GM18502 (cell line): ENCODE data around the gene MBD6.

Source experiments
- ATAC-seq: cut with Tn5 transposase; IDR thresholded peaks from one replicate; pipeline ENCODE4 v1.9.1; 2021; ENCODE audit warnings: mild to moderate bottlenecking; ENCODE audit not compliant: unreplicated experiment, poor library complexity

MBD6 gene

GRCh38 chr12:57522011-57522886, at the start of gene MBD6:
MBD6 (plus strand) TSS chr12:57522824; CDS start chr12:57524304, 1,480 bp downstream.
- ATAC-seq, result peak; percentile 39

GRCh38 chr12:57473392-57473791, 49.2 kb upstream of the MBD6 start:
- no peak for ATAC-seq

- ATAC-seq, result no peak
These were observed 48.7 kb upstream of the MBD6 start for GRCh38 chr12:57473886-57474285.

DNA sequence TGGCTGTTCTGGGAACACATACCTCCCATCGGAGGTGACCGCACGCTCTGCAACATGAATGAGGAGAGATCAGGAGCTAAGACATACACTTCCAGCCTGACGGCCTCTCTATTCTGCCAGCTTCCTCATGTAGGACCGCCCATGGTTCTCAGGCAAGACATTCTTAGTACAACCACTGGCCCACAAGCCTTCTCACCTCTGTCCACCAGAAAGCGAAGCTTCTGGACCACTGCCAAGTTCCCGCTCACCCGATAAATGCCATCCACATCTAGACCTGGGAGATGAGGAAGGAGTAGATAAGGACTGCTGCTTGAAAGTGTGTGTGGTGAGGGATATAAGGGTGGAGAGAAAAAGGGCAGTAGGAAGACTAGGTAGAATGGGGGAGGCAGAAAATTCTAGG, 48.2 kb upstream of the MBD6 start:
- no peak for ATAC-seq

- ATAC-seq, result no peak
These were observed 47.8 kb upstream of the MBD6 start for GRCh38 chr12:57474862-57475261.

- ATAC-seq, result peak; percentile 4
These were observed 47.1 kb upstream of the MBD6 start for GRCh38 chr12:57475271-57476161.

DNA sequence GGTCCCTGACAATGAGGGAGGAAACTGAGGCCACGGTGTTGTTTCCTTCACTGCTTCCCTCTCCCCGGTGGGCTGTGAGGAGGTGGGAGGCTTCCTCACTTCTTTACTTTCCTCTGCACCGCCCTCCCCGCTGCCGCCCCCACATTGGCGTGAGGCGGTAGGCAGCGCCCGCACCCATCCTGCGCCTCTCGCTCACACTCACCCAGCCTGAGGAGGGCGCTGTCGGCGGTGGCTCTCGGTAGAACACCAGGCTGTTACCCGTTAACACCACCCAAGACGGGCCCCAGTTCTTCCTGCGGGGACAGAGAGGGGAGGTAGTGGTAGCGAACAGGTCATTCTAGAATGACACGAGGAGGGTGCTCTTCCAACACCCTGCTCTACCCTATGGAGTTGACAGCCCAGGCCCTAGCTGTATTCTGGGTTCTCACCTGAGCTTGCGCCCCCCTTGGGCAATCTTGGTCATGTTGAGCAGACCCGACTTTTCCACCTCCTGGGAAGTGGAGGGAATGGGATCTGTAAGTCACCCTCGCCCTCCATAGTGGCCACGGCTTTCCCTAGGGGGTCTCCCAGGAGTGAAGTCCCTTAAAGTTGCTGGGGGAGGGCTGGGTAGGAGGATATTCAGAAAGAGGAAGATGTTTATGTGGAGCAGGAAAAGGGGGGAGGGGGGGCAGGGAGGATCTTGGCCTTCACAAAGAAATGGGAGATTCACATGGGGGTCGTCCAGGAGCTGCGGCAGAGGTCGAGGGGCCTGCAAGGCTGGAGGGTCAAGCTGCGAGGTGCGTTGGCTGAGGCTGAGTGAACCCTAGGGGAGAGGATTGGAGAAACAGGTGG, 46.2 kb upstream of the MBD6 start:
- ATAC-seq, result peak; percentile 41

GRCh38 chr12:57476993-57477709, 45.5 kb upstream of the MBD6 start:
- ATAC-seq, result no peak

DNA sequence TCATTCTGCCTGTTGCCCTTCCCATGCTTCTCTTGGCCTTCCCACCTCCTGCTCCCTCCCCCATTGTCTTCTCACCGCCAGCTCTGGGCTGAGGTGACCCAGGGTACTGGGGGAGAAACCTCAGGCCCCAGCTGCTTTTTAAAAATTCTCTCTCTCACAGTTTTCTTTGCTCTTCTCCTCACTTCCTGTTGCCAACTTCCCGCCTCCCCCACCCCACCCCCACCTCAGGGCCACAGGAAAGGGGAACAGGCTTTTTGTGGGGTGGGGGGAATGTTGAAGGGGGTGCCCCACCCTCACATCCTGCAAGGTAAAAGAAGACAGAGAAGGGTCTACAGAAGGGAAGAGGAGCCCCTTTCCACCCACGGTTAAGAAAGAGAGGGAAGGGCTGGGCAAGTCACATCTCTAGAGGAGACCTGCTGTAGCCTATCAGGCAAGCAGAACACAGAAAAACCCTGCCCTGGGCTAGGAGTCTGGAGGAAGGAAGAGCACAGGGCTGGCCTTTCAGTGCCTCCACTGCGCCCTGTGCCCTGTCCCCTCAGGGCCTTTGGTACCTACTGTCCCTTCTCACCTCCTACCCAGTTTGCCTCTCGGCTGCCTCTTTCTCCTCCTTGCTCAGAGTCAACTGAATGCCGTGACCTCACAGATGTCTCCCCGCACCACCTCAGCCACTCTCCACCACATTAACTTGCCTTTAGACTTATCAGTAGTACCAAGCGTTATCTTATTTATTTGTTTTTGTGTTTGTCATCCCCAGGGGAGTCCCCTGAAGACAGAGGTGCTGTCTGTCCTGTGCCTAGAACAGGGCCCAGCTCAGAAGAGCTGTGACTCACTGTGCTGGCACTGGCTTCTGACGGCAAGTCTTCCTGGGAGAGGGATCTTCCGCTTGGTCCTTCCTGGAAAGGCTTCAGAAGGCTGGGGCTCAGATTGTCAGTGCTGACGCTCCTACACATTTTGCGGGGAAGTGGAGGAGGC, 44.6 kb upstream of the MBD6 start:
- ATAC-seq, result peak; percentile 32

DNA sequence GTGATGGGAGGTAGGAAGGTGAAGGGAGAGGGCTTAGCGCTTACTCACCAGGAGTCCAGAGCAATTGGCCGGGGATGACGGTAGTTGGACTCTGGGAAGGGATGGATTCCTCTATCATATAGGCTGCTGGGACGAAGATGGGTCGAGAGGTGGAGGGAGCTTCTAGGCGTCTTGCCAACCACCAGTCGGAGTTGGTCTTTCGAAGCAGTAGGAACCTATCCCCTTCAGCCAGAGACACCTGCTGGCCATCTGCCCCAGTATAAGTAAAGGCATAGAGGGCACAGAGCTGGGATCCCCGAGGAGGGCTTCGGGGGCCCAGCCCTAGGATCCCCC, 43.6 kb upstream of the MBD6 start:
- no peak for ATAC-seq

GRCh38 chr12:57479376-57480115, 43.1 kb upstream of the MBD6 start, which contains the start of gene ARHGAP9:
ARHGAP9 (minus strand) TSS chr12:57479866; CDS start chr12:57479406, 460 bp downstream.
- ATAC-seq, result no peak

DNA sequence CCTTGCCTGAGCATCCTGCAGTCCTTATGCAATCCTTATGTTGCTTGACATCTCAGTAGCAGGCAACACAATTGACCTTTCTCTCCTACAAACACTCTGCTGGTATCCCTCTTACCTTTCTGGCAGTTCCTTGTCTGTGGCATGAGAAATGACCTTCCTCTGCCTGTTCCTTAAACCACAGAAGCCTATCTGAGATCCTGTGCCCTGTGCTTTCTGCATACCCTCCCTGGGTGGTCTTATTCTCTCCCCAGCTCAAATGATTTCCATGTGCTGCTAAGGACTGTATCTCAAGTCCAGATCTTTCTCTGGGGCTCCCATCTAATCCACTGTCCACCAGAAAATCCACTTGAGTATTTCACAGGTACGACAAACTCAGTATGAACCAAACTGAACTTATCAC, 41.0 kb upstream of the MBD6 start:
- ATAC-seq, result no peak

- ATAC-seq, result no peak
These were observed 39.2 kb upstream of the MBD6 start for GRCh38 chr12:57483466-57483865.

- no peak for ATAC-seq
These were observed 36.9 kb upstream of the MBD6 start for GRCh38 chr12:57485695-57486094.

- no peak for ATAC-seq
These were observed 35.5 kb upstream of the MBD6 start for GRCh38 chr12:57487055-57487596.

DNA sequence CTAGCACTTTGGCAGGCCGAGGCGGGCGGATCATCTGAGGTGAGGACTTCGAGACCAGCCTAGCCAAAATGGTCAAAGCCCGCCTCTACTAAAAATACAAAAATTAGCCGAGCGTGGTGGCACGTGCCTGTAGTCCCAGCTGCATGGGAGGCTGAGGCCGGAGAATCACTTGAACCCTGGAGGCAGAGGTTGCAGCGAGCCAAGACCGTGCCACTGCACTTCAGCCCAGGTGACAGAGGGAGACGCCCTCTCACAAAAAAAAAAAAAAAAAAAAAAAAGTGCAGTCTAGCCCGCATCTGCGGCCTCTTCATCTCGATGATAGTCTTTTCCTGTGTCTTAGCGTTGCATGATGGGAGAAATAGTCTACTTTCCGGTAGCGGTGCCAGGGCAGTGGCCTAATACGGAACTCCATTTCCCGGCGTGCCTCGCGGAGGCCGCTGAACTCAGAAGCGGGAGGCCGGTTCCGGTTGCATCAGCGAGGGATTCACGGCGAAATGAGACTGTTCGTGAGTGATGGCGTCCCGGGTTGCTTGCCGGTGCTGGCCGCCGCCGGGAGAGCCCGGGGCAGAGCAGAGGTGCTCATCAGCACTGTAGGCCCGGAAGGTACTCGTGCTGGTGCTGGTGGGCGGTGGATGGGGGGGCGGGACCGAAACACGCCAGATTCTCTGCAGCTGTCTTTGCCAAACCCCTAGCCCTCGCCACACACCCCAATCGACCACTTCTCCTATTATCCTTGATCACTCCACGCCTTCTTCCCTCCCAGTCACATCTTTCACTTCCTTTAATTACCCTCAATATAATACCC, 34.8 kb upstream of the MBD6 start, which contains the start of gene MARS1:
Gene MARS1, plus strand, starts transcription at position 472 of the 805 bp plus-strand sequence. Its CDS starts 23 bp downstream, at position 495.
- ATAC-seq, result peak; percentile 97
